ENCODE results near the gene AOPEP. TPM values are rescaled to one million over a fixed set of nuclear protein-coding genes. Genes with fewer than 3 reads are reported as not detected.

The AOPEP gene
- total RNA-seq, 1 experiment from 2014 or later: 32.4 TPM

GRCh38 chr9:95007226-95007869 is 280.8 kb downstream of the AOPEP start:
- ChIA-PET CTCF (interaction anchor here (0.6 to 3.7 kb wide), 14 partner anchors 9 to 227 kb away, joined by 3 to 25 read pairs (median 4); no protein-coding TSS in a partner anchor), POLR2A (interaction anchor here (0.7 to 6.1 kb wide), 44 partner anchors 11 to 503 kb away, joined by 3 to 137 read pairs (median 5); no protein-coding TSS in a partner anchor)
- Mint-ChIP-seq H3K36me3 (ENCODE audit: insufficient read depth, unreplicated experiment) (peaks cover 62% of the 10 kb centered on the region), H3K4me1 (ENCODE audit: insufficient read depth, unreplicated experiment) (peaks cover 35% of the 10 kb centered on the region), H3K9me3 (ENCODE audit: unreplicated experiment) (no peaks in the 10 kb centered on the region), H3K4me3 (ENCODE audit: unreplicated experiment) (peak overlapping the region; percentile 85), H3K27me3 (ENCODE audit: insufficient read depth, unreplicated experiment) (no peaks in the 10 kb centered on the region), H3K27ac (ENCODE audit: low read depth, unreplicated experiment) (peak overlapping the region; percentile 97)
- intact Hi-C loops (cut with micrococcal nuclease): loop anchor here (1.0 to 5.0 kb wide), 4 partner anchors 42 to 139 kb away; no protein-coding TSS in a partner anchor
- BruUV-seq (replicated peaks): no TSS peak
- TF ChIP-seq, protein P1, sequence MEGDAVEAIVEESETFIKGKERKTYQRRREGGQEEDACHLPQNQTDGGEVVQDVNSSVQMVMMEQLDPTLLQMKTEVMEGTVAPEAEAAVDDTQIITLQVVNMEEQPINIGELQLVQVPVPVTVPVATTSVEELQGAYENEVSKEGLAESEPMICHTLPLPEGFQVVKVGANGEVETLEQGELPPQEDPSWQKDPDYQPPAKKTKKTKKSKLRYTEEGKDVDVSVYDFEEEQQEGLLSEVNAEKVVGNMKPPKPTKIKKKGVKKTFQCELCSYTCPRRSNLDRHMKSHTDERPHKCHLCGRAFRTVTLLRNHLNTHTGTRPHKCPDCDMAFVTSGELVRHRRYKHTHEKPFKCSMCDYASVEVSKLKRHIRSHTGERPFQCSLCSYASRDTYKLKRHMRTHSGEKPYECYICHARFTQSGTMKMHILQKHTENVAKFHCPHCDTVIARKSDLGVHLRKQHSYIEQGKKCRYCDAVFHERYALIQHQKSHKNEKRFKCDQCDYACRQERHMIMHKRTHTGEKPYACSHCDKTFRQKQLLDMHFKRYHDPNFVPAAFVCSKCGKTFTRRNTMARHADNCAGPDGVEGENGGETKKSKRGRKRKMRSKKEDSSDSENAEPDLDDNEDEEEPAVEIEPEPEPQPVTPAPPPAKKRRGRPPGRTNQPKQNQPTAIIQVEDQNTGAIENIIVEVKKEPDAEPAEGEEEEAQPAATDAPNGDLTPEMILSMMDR (IDR thresholded peaks at IDR 0.05; ENCODE audit: unreplicated experiment): no peak
- DNase-seq (ENCODE audit: unreplicated experiment): peak; percentile 73

DNA sequence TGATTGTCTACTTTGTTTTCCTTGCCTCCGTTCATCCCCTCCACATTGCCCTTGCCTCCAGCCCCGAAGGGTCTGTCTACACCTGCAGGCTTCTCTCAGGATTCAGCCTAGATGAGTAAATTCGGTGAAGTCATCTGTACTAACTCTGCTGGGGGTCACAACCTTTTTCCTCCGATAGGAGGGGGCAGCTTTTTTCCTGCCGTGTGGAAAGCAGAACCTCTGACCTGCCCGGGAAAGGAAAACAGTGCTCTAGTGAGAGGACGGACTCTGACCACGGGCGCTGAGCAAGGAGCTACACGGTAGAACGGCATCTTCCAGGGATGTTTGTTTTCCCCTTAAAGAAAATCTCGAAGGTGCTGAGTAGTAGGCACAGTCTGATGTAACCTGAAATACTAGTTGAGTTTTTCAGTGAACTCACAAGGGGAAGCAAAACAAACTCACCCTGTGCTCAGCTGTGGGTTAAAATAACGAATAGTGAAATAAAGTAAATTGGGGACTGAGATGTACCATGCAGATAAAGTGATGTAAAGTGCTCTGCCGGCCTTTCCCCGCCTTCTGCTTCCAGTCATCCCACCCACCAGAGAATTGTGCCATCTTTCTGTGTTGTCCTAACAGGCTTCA is 281.8 kb downstream of the AOPEP start:
- Mint-ChIP-seq H3K27me3 (ENCODE audit: insufficient read depth, unreplicated experiment) (no peaks in the 10 kb centered on the region), H3K4me1 (ENCODE audit: insufficient read depth, unreplicated experiment) (peaks cover 29% of the 10 kb centered on the region), H3K4me3 (ENCODE audit: unreplicated experiment) (peak overlapping the region; percentile 85), H3K9me3 (ENCODE audit: unreplicated experiment) (no peaks in the 10 kb centered on the region), H3K27ac (ENCODE audit: low read depth, unreplicated experiment) (peak overlapping the region; percentile 97), H3K36me3 (ENCODE audit: insufficient read depth, unreplicated experiment) (peaks cover 65% of the 10 kb centered on the region)
- ChIA-PET CTCF (interaction anchor here (0.6 to 3.7 kb wide), 11 partner anchors 9 to 1642 kb away, joined by 3 to 25 read pairs (median 4); no protein-coding TSS in a partner anchor), POLR2A (interaction anchor here (0.7 to 6.1 kb wide), 32 partner anchors 10 to 502 kb away, joined by 3 to 137 read pairs (median 7); partner anchors contain the start of gene AOPEP)
- TF ChIP-seq, protein P1 (IDR thresholded peaks at IDR 0.05; ENCODE audit: unreplicated experiment): no peak
- BruUV-seq (replicated peaks): no TSS peak
- intact Hi-C loops (cut with micrococcal nuclease): loop anchor here (5.0 kb wide), 1 partner anchor 99 kb away; no protein-coding TSS in a partner anchor
- peak; percentile 36 for DNase-seq (ENCODE audit: unreplicated experiment)

- CTCF ChIA-PET: interaction anchor here (0.6 to 3.7 kb wide), 3 partner anchors 32 to 226 kb away, joined by 3 to 25 read pairs (median 4); no protein-coding TSS in a partner anchor
Measured at GRCh38 chr9:95009459-95009858, 283.0 kb downstream of the AOPEP start.

More at GRCh38 chr9:95009459-95009858, 283.0 kb downstream of the AOPEP start:
- Mint-ChIP-seq H3K4me3 (ENCODE audit: unreplicated experiment) (no peak overlapping the region), H3K27ac (ENCODE audit: low read depth, unreplicated experiment) (no peak overlapping the region), H3K36me3 (ENCODE audit: insufficient read depth, unreplicated experiment) (peaks cover 71% of the 10 kb centered on the region), H3K4me1 (ENCODE audit: insufficient read depth, unreplicated experiment) (peaks cover 29% of the 10 kb centered on the region), H3K27me3 (ENCODE audit: insufficient read depth, unreplicated experiment) (no peaks in the 10 kb centered on the region), H3K9me3 (ENCODE audit: unreplicated experiment) (no peaks in the 10 kb centered on the region)
- TF ChIP-seq, protein P1 (IDR thresholded peaks at IDR 0.05; ENCODE audit: unreplicated experiment): no peak
- POLR2A ChIA-PET: interaction anchor here (0.7 to 6.1 kb wide), 10 partner anchors 9 to 283 kb away, joined by 3 to 137 read pairs (median 14); partner anchors contain the start of gene AOPEP
- DNase-seq (ENCODE audit: unreplicated experiment): no peak
- BruUV-seq (replicated peaks): no TSS peak
- intact Hi-C loops (cut with micrococcal nuclease): loop anchor here (5.0 kb wide), 1 partner anchor 98 kb away; no protein-coding TSS in a partner anchor

Data from MCF 10A (cell line).